Activated CD8-positive, alpha-beta memory T cell treated with anti-CD3 and anti-CD28 coated beads for 4 hours (primary cell): Measurements from ENCODE around the gene UBR2.
"Not testable (repeated sequence)": the region's sequence is repeated elsewhere in the genome, so short reads cannot be mapped to it uniquely, and the experiment has no call there.

Experiments
- DNase-seq, 2 donors: peaks; one replicate each; pipeline ENCODE4 v3.0.0-alpha.2; 2020; ENCODE audit warnings: low read depth in 2 of 2

Gene UBR2

DNA sequence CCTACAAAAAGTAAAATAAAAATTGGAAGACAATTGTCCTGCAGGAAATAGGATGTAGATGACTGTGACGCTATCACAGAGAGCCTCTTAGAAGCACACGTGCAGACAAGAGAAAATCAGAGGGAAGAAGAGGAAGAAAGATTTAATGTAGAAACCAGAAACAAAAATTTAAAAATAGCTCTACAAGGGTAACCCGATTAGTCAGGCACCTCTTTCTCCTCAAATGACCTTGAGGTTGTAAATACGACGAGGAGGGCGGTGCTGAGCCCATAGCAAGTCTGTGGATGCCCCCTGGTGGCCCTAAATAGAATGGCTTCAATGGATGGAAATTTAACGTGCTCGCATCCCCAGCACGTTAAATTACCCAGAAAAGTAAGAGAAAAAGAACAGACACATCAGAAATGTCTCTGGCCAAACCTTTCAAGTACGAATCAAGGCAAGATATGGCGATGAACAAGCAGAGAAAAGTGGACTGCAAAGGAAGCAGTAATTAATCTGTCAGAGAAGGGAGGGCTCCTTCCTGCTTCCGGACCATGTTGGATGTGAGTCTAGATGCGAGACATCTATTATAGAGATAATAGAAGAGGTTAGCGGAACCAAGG lies 162.8 kb downstream of the UBR2 start:
- DNase-seq, result peak; percentile 25 to 72

DNA sequence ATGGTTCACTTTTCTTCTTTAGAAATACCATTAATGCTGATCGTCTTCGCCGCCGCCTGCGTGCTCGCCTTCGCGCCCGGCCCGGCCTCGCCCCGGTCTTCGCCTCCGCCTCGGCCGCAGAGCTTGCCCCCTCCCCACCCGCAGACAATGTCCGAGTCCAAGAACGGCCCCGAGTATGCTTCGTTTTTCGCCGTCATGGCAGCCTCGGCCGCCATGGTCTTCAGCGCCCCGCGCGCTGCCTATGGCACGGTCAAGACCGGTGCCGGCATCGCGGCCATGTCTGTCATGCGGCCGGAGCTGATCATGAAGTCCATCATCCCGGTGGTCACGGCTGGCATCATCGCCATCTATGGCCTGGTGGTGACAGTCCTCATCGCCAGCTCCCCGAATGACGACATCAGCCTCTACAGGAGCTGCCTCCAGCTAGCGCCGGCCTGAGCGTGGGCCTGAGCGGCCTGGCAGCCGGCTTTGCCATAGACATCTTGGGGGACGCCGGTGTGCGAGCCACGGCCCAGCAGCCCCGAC lies 163.3 kb downstream of the UBR2 start:
- DNase-seq, result no peak

- DNase-seq, result no peak
These were observed 163.8 kb downstream of the UBR2 start for GRCh38 chr6:42727627-42728026.

DNA sequence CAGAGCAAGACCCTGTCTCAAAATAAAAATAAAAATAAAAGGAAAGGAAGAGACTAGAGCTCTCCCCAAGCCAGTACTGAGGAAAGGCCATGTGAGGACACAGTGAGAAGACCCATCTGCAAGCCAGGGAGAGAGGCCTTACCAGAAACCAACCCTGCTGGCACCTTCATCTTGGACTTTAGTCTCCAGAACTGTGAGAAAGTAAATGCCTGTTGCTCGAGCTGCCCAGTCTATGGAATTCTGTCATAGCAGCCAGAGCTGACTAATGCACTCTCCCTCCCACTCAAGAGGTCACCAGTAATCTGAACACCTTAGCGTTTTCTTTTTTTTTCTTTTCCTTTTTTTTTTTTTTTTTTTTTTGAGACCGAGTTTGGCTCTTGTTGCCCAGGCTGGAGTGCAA lies 165.9 kb downstream of the UBR2 start:
- DNase-seq, result no peak

GRCh38 chr6:42733867-42734481 lies 170.1 kb downstream of the UBR2 start:
- DNase-seq, result not testable (repeated sequence)

DNA sequence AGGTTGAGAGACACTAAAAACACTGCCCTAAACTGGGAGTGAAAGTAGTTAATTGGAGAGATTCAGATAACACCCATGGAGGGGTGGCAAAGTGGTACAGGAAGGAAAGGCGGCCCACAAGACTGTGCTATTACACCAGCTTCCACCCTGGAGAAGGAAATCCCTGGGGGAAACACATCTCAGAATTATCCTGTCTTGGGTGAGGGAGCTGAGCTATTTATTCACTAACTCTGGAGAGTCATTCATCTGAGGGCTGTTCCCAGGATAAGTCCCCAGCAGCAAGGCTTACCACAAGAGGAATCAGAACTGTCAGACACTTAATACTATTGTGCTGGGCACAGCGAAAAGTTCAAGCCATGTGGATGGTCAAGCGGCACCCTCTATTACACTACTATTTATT lies 172.1 kb downstream of the UBR2 start:
- no peak for DNase-seq

GRCh38 chr6:42740725-42741124 lies 176.9 kb downstream of the UBR2 start:
- no peak for DNase-seq

DNA sequence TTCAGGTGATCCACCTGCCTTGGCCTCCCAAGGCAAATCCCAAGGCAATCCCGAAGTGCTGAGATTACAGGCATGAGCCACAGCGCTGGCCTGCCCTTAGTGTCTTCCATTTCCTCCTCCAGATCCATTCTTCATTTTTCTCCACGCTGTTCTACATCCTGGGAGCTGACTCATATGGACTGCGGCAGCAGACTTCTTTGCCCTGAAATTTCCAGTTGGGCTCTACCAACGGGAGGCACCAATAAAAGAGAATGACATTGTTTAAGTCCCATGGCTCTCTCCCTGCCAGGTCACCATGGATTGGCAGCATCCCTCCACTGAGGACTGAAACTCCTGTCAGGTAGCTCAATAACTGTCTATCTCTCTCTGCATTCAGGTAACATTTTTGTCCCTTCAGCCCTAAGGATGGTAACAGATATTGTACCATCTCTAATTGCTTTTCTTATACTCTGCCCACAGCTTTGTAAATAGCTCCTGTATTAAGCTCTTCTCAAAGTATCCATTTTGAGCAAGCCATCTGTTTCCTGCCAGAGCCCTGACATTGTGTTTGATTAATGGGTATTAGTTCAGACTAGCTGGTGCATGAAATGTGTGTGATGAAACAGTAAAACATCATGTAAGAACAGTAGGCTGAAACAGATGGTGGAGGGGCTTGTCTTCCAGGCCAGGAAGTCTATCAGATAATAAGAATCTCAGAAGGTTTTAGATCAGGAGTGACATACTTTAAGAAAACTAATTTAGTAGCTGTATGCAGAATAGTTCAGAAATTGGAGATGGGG lies 178.5 kb downstream of the UBR2 start:
- DNase-seq, result no peak
